Activated naive CD4-positive, alpha-beta T cell treated with anti-CD3 and anti-CD28 coated beads, Interleukin-2, amount 50 U/mL, for 24 hours (primary cell): ENCODE data around the gene ATL2.
"Not testable (repeated sequence)": the region's sequence is repeated elsewhere in the genome, so short reads cannot be mapped to it uniquely, and the experiment has no call there.

ENCODE experiments used
- H3K27ac Mint-ChIP-seq: one replicate; pipeline ENCODE4 v1.8.0; 2021; ENCODE audit warnings: mild to moderate bottlenecking, mixed read lengths
- H3K27me3 Mint-ChIP-seq: one replicate; pipeline ENCODE4 v1.8.0; 2021; ENCODE audit warnings: mixed read lengths
- H3K36me3 Mint-ChIP-seq: one replicate; pipeline ENCODE4 v1.8.0; 2021; ENCODE audit warnings: mixed read lengths
- H3K4me1 Mint-ChIP-seq: one replicate; pipeline ENCODE4 v1.8.0; 2021; ENCODE audit warnings: mixed read lengths
- H3K4me3 Mint-ChIP-seq: one replicate; pipeline ENCODE4 v1.8.0; 2021; ENCODE audit warnings: mild to moderate bottlenecking, mixed read lengths
- H3K9me3 Mint-ChIP-seq: one replicate; pipeline ENCODE4 v1.8.0; 2021; ENCODE audit warnings: mixed read lengths

Gene ATL2

DNA sequence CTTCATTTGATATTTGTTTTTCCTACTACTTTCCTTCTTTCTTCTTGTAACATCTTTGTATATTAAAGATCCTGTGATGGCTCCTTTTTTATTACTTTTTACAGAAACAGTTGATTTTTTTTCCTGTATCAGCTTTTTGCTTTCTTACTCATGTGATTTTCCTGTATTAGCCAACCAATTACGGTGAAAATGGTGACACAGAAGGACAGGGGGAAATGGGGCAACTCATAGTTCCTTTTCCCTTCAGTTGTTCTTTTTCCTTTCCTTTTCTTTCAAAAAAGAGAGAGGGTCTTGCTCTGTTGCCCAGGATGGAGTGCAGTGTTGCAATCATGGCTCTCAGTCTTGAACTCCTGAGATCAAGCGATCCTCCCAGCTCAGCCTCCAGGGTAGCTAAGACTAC lies 117.8 kb downstream of the ATL2 start:
- H3K9me3 Mint-ChIP-seq = no peaks in the 10 kb centered on the region
- peaks cover 9% of the 10 kb centered on the region for H3K4me1 Mint-ChIP-seq
- H3K27me3 Mint-ChIP-seq = no peaks in the 10 kb centered on the region
- H3K4me3 Mint-ChIP-seq = no peak overlapping the region
- no peaks in the 10 kb centered on the region for H3K36me3 Mint-ChIP-seq
- no peak overlapping the region for H3K27ac Mint-ChIP-seq

DNA sequence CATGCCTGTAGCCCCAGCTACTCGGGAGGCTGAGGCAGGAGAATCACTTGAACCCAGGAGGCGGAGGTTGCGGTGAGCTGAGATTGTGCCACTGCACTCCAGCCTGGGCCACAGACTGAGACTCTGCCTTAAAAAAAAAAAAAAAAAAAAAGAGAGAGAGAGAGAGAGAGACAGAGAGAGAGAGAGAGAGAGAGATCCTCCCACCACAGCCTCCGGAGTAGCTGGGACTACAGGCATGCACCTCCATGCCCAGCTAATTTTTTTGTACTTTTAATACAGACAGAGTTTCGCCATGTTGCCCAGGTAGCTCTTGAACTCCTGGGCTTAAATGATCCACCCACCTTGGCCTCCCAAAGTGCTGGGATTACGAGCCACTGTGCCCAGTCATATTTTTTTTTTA lies 119.4 kb downstream of the ATL2 start:
- H3K4me3 Mint-ChIP-seq, H3K27me3 Mint-ChIP-seq, H3K36me3 Mint-ChIP-seq, H3K27ac Mint-ChIP-seq, H3K4me1 Mint-ChIP-seq, H3K9me3 Mint-ChIP-seq: not testable (repeated sequence)

DNA sequence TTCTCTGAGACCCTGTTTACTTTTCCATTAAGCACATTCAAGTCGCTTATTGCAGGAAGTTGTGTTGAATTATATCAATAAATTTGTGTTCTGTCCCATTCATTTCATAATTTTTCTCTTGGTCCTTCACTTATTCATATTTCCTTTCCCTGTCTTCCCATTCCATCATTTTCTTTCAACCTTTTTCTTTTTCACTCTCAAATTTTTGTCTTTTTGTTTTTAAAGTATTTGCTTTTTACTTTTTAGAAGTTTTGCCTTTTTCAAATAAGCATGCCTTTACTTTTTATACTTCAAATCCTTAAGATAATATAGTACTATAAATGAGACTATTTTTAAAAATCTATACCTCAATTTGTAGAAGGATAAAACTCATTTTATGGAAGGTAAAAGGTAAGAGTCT lies 120.5 kb downstream of the ATL2 start:
- Mint-ChIP-seq H3K27me3 (no peaks in the 10 kb centered on the region), H3K4me1 (peaks cover 1% of the 10 kb centered on the region), H3K36me3 (no peaks in the 10 kb centered on the region), H3K9me3 (no peaks in the 10 kb centered on the region), H3K4me3 (no peak overlapping the region), H3K27ac (no peak overlapping the region)

DNA sequence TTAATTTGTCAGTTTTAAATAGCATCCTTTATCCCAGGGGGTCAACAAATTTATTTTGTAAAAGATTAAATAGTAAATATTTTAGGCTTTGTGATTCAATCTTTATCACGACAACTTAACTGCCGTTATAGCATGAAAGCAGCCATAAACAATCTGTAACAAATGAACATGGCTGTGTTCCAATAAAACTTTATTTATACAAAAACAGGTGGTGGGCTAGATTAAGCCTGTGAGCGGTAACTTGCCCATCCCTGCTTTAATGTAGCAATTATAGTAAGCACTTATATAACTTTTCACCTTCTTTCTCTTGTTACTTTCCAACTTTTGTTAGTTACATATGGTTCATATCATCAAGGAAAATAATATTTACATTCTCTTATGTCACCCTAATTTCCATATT lies 121.9 kb downstream of the ATL2 start:
- H3K4me1 Mint-ChIP-seq = no peaks in the 10 kb centered on the region
- no peak overlapping the region for H3K27ac Mint-ChIP-seq
- H3K36me3 Mint-ChIP-seq = no peaks in the 10 kb centered on the region
- H3K27me3 Mint-ChIP-seq = peaks cover 1% of the 10 kb centered on the region
- H3K9me3 Mint-ChIP-seq = no peaks in the 10 kb centered on the region
- no peak overlapping the region for H3K4me3 Mint-ChIP-seq

DNA sequence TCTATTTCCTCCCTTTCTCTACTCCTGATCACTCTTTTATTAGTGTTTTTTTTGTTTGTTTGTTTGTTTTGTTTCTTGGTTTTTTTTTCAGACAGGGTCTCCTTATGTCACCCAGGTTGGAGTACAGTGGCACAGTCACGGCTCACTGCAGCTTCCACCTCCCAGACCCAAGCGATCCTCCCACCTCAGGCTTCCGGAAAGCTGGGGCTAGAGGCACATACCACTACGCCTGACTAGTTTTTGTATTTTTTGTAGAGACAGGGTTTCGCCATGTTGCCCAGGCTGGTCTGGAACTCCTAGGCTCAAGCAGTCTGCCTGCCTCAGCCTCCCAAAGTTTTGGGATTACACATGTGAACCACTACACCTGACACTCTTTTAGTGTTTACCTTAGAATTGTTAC lies 122.3 kb downstream of the ATL2 start:
- Mint-ChIP-seq H3K27me3 (peaks cover 1% of the 10 kb centered on the region), H3K27ac (no peak overlapping the region), H3K4me3 (no peak overlapping the region), H3K9me3 (no peaks in the 10 kb centered on the region), H3K4me1 (no peaks in the 10 kb centered on the region), H3K36me3 (no peaks in the 10 kb centered on the region)

DNA sequence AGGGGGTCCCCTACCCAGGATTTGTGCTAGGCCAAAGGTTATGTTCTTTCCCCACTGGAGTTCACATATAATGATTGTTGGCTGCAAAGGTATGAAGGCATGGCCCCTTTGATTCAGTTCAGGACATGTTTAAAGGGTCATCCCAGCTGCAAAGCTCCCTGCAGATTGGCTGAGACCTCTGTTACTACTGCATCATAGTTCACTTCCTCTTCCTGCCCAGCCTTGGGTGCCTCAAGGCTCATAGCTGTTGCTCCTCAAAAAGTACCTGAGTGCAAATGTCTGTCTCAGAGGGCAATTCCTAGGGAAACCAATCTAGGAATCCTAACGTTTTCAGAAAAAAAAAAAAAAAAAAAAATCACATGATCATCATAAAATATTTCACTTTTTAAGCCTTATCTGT lies 125.1 kb downstream of the ATL2 start:
- no peaks in the 10 kb centered on the region for H3K36me3 Mint-ChIP-seq
- H3K4me3 Mint-ChIP-seq = no peak overlapping the region
- no peaks in the 10 kb centered on the region for H3K4me1 Mint-ChIP-seq
- no peaks in the 10 kb centered on the region for H3K9me3 Mint-ChIP-seq
- peaks cover 1% of the 10 kb centered on the region for H3K27me3 Mint-ChIP-seq
- H3K27ac Mint-ChIP-seq = no peak overlapping the region

DNA sequence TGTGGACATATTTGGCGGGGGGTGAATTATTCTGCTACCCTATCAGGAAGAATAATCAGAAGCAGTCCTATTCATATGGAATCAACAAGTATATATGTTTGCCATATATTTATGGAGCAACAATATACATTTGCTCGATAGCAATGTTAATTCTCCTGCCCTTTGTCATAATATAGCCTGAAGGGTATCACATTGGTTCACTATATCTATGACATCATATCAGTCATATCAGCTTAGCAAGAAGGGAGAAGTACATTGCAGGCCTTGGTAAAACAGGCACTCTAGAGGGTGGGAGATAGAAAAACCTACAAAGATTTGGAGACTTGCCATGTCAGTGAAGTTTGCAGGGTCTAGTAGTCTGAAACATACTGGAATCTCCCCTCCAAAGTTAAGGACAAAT lies 128.4 kb downstream of the ATL2 start:
- Mint-ChIP-seq H3K36me3 (no peaks in the 10 kb centered on the region), H3K4me1 (no peaks in the 10 kb centered on the region), H3K27me3 (peaks cover 1% of the 10 kb centered on the region), H3K4me3 (no peak overlapping the region), H3K27ac (no peak overlapping the region), H3K9me3 (no peaks in the 10 kb centered on the region)

DNA sequence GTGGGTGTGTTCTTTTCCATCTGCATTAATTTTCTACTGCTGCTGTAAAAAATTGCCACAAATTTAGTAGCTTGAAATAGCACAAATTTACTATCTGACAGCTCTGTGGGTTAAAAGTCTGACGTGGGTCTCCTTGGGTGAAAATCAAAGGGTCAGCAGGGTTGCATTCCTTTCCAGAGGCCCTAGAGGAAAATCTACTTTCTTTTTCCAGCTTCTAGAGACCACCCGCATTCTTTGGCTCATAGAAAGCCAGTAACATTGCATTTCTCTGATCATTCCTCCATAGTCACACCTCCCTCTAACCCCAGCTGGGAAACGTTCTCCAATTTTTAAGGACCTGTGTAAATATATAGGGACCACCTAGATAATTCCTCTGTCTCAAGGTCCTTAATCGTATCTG lies 128.8 kb downstream of the ATL2 start:
- no peaks in the 10 kb centered on the region for H3K36me3 Mint-ChIP-seq

DNA sequence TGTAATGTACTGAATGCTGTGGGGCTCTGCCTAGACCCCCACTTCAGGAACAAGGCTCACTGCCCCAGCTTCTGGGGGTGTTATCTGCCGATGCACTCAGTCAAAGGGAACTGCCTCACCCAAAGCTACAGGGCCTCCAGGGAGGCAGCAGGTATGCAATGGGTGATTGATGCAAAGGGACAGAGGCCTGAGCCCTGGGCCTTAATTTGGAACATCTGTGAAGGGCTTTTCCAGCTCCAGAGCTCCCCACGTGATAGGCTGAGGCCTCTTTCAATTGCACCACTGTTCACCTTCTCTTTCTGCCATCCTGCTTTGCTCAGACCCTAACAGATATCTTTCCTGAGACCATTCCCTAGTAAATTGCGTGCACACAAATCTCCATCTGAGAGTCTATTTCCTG lies 131.0 kb downstream of the ATL2 start:
- H3K9me3 Mint-ChIP-seq = no peaks in the 10 kb centered on the region
- H3K4me3 Mint-ChIP-seq = no peak overlapping the region
- peaks cover under 1% of the 10 kb centered on the region for H3K27me3 Mint-ChIP-seq
- H3K36me3 Mint-ChIP-seq = no peaks in the 10 kb centered on the region
- no peaks in the 10 kb centered on the region for H3K4me1 Mint-ChIP-seq
- H3K27ac Mint-ChIP-seq = no peak overlapping the region

More for the DNA sequence above, 128.8 kb downstream of the ATL2 start:
- Mint-ChIP-seq H3K27ac (no peak overlapping the region), H3K27me3 (peaks cover 1% of the 10 kb centered on the region), H3K9me3 (no peaks in the 10 kb centered on the region), H3K4me3 (no peak overlapping the region), H3K4me1 (no peaks in the 10 kb centered on the region)

DNA sequence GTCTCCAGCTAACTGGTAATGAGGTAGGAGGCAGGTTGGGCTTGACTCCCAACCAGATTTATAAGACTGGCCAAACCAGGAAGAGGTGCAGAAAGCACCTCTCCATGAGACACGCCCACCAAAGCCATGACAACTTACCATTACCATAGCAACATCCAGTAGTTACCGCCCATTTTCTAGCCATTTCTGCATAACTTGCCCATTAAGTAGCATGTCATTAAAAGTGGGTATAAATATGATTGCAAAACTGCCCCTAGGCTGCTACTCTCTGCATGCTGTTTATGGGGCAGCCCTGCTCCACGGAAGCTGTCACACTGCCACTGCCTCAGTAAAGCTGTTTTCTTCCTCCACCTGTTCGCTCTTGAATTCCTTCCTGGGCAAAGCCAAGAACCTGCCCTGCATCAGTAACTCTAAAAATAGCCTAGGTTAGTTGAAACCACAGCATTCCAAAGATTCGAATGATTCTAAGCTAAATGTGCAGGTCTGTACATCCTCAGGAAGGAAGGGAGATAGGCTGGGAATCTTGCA lies 131.9 kb downstream of the ATL2 start:
- H3K27me3 Mint-ChIP-seq = no peaks in the 10 kb centered on the region
- H3K9me3 Mint-ChIP-seq = no peaks in the 10 kb centered on the region
- H3K36me3 Mint-ChIP-seq = no peaks in the 10 kb centered on the region
- no peak overlapping the region for H3K4me3 Mint-ChIP-seq
- H3K4me1 Mint-ChIP-seq = no peaks in the 10 kb centered on the region
- H3K27ac Mint-ChIP-seq = no peak overlapping the region

DNA sequence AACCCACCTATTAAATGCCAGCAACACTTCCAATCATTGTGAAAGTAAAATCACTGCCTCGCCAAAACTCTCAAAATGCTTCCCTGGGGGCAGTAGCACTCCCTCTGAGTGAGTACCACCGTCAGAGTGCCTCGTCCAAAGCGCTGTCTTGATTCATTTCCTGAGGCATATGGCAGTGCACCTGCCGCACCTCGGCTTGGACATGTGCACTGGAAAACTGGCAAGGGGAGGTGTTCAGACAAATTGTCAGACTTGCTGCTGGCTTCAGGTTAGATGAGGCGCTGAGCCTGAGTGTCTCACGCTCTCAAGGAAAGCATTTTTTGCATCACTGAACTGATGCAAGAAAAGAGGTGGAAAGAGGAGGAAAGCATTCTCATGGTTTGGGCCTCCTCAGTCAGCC lies 132.8 kb downstream of the ATL2 start:
- Mint-ChIP-seq H3K36me3 (no peaks in the 10 kb centered on the region), H3K4me3 (no peak overlapping the region), H3K27ac (no peak overlapping the region), H3K27me3 (no peaks in the 10 kb centered on the region), H3K4me1 (no peaks in the 10 kb centered on the region), H3K9me3 (no peaks in the 10 kb centered on the region)
